Measurements from ENCODE around the gene PEX12.
"Not testable (repeated sequence)": the region's sequence is repeated elsewhere in the genome, so short reads cannot be mapped to it uniquely, and the experiment has no call there.

PEX12 gene

GRCh38 chr17:35612924-35613521, 34.7 kb upstream of the PEX12 start (continued):
- no peak for TF ChIP-seq BCL11B (tag by site-specific recombination; IDR thresholded peaks at IDR 0.05; ENCODE audit: low read depth)

- H3K4me1 ChIP-seq (ENCODE audit: control insufficient read depth, insufficient read depth, low read length); H3K4me3 ChIP-seq (ENCODE audit: low read depth, low read length); H3K9me3 ChIP-seq (ENCODE audit: control insufficient read depth, insufficient read depth, low read depth, low read length); H3K27ac ChIP-seq (ENCODE audit: extremely low read depth, low read depth, low read length): not testable (repeated sequence)
- CTCF ChIA-PET, result interaction anchor here (0.6 to 6.2 kb wide), 6 partner anchors 20 to 348 kb away, joined by 3 to 321 read pairs (median 16); partner anchors contain the start of gene PEX12
- H3K36me3 ChIP-seq (ENCODE audit: control insufficient read depth in 2 of 2, insufficient read depth in 1 of 2, low read length in 2 of 2), result peaks cover 68 to 71% of the 10 kb centered on the region in 2 experiments
- POLR2A ChIA-PET, result interaction anchor here (0.6 to 1.6 kb wide), 3 partner anchors 21 to 134 kb away, joined by 3 read pairs; no protein-coding TSS in a partner anchor
Measured at GRCh38 chr17:35610746-35611145, 32.4 kb upstream of the PEX12 start.

GRCh38 chr17:35609831-35610230, 31.5 kb upstream of the PEX12 start:
- H3K36me3 ChIP-seq (ENCODE audit: control insufficient read depth in 2 of 2, insufficient read depth in 1 of 2, low read length in 2 of 2), result peaks cover 70 to 77% of the 10 kb centered on the region in 2 experiments
- POLR2A ChIA-PET, result no interaction called here
- CTCF ChIA-PET, result no interaction called here
- H3K9me3 ChIP-seq (ENCODE audit: control insufficient read depth, insufficient read depth, low read depth, low read length), result no peaks in the 10 kb centered on the region
- H3K4me1 ChIP-seq (ENCODE audit: control insufficient read depth, insufficient read depth, low read length), result no peaks in the 10 kb centered on the region
- TF ChIP-seq ZFHX2 (tag by site-specific recombination; conservative IDR thresholded peaks at IDR 0.05) (0 out of 2 replicates have a peak, but pooled peaks have one; percentile 25), EGR2 (tag by site-specific recombination; IDR thresholded peaks at IDR 0.05; ENCODE audit: low read depth) (peak; percentile 24; the same call in 1 of the 2 replicates), KLF16 (tag by site-specific recombination; IDR thresholded peaks at IDR 0.05) (no peak)
- no peak overlapping the region for H3K4me3 ChIP-seq (ENCODE audit: low read depth, low read length)
- no peak overlapping the region for H3K27ac ChIP-seq (ENCODE audit: extremely low read depth, low read depth, low read length)

- H3K27ac ChIP-seq (ENCODE audit: extremely low read depth, low read depth, low read length), result 0 out of 2 replicates have a peak overlapping the region, but pooled peaks have one; percentile 16
- H3K9me3 ChIP-seq (ENCODE audit: control insufficient read depth, insufficient read depth, low read depth, low read length), result no peaks in the 10 kb centered on the region
- TF ChIP-seq ZNF530 (tag by site-specific recombination; IDR thresholded peaks at IDR 0.05; ENCODE audit: low read depth), result no peak
- peak; percentile 23; the same call in 1 of the 2 replicates for TF ChIP-seq ZNF600 (tag by site-specific recombination; IDR thresholded peaks at IDR 0.05)
- TF ChIP-seq ZNF660 (tag by site-specific recombination; IDR thresholded peaks at IDR 0.05), result no peak
- no peaks in the 10 kb centered on the region for H3K4me1 ChIP-seq (ENCODE audit: control insufficient read depth, insufficient read depth, low read length)
- ChIA-PET POLR2A (interaction anchor here (1.3 kb wide), 1 partner anchor 29 kb away, joined by 4 read pairs; the partner anchor contains the start of gene PEX12), CTCF (interaction anchor here (0.8 to 3.2 kb wide), 4 partner anchors 140 to 297 kb away, joined by 3 to 36 read pairs (median 5); no protein-coding TSS in a partner anchor)
- no peak overlapping the region for H3K4me3 ChIP-seq (ENCODE audit: low read depth, low read length)
- H3K36me3 ChIP-seq (ENCODE audit: control insufficient read depth in 2 of 2, insufficient read depth in 1 of 2, low read length in 2 of 2), result peaks cover 76 to 97% of the 10 kb centered on the region in 2 experiments
Measured at GRCh38 chr17:35607239-35607847, 29.0 kb upstream of the PEX12 start.

GRCh38 chr17:35605678-35606077, 27.3 kb upstream of the PEX12 start:
- Histone ChIP-seq H3K4me1 (ENCODE audit: control insufficient read depth, insufficient read depth, low read length) (0 out of 2 replicates have a peak, but pooled peaks cover 2% of the 10 kb centered on the region), H3K9me3 (ENCODE audit: control insufficient read depth, insufficient read depth, low read depth, low read length) (no peaks in the 10 kb centered on the region), H3K4me3 (ENCODE audit: low read depth, low read length) (no peak overlapping the region), H3K27ac (ENCODE audit: extremely low read depth, low read depth, low read length) (no peak overlapping the region), H3K36me3 (ENCODE audit: control insufficient read depth in 2 of 2, insufficient read depth in 1 of 2, low read length in 2 of 2) (peaks cover 78 to 100% of the 10 kb centered on the region in 2 experiments)
- POLR2A ChIA-PET, result no interaction called here
- TF ChIP-seq RBAK (tag by site-specific recombination; IDR thresholded peaks at IDR 0.05), result no peak
- TF ChIP-seq ZNF610 (tag by site-specific recombination; IDR thresholded peaks at IDR 0.05; ENCODE audit: borderline replicate concordance), result no peak
- no peak for TF ChIP-seq PRDM10 (tag by site-specific recombination; IDR thresholded peaks at IDR 0.05)
- no peak for TF ChIP-seq FEZF1 (tag by site-specific recombination; IDR thresholded peaks at IDR 0.05)
- no peak for TF ChIP-seq ZBTB21 (tag by site-specific recombination; IDR thresholded peaks at IDR 0.05)
- no peak for TF ChIP-seq KLF17 (tag by site-specific recombination; IDR thresholded peaks at IDR 0.05)
- no peak for TF ChIP-seq ZNF155 (tag by site-specific recombination; IDR thresholded peaks at IDR 0.05)
- no peak for TF ChIP-seq KLF9 (tag by site-specific recombination; IDR thresholded peaks at IDR 0.05; ENCODE audit: low read depth)
- no peak for TF ChIP-seq ZNF704 (tag by site-specific recombination; IDR thresholded peaks at IDR 0.05)
- CTCF ChIA-PET, result interaction anchor here (0.6 to 2.4 kb wide), 2 partner anchors 56 to 142 kb away, joined by 3 to 9 read pairs; no protein-coding TSS in a partner anchor
